Mucosa of rectum (tissue), 2 donors: Measurements from ENCODE around the gene ATP6V1A.

Experiments
- H3K27ac ChIP-seq, 2 donors: one replicate each; pipeline ENCODE4 v1.7.0; 2013; ENCODE audit warnings: inconsistent platforms in 2 of 2, low read depth in 2 of 2, low read length in 2 of 2
- H3K27me3 ChIP-seq, 2 donors: one replicate each; pipeline ENCODE4 v1.7.0; 2013; ENCODE audit warnings: low read length in 2 of 2; ENCODE audit not compliant: control insufficient read depth in 2 of 2, insufficient read depth in 2 of 2
- H3K36me3 ChIP-seq, 2 donors: one replicate each; pipeline ENCODE4 v1.7.0; 2013; ENCODE audit warnings: low read length in 2 of 2; ENCODE audit not compliant: control insufficient read depth in 2 of 2, insufficient read depth in 2 of 2
- H3K4me1 ChIP-seq, 2 donors: one replicate each; pipeline ENCODE4 v1.7.0; 2013; ENCODE audit warnings: low read length in 2 of 2, mild to moderate bottlenecking in 1 of 2; ENCODE audit not compliant: control insufficient read depth in 2 of 2, insufficient read depth in 2 of 2
- H3K4me3 ChIP-seq, 2 donors: one replicate each; pipeline ENCODE4 v1.7.0; 2013; ENCODE audit warnings: low read length in 2 of 2
- H3K9ac ChIP-seq, 2 donors: one replicate each; pipeline ENCODE4 v1.7.0; 2013; ENCODE audit warnings: low read length in 2 of 2, low read depth in 1 of 2, mild to moderate bottlenecking in 1 of 2
- H3K9me3 ChIP-seq, 2 donors: one replicate each; pipeline ENCODE4 v1.7.0; 2013; ENCODE audit warnings: low read length in 2 of 2; ENCODE audit not compliant: control insufficient read depth in 2 of 2
- donor health status: healthy.
- donor health status: Normal muscosa, but diverticular disease.

Gene ATP6V1A

GRCh38 chr3:113745756-113746547 is 883 bp upstream of the ATP6V1A start, which contains the start of gene NAA50:
Gene NAA50, minus strand, starts transcription at chr3:113746249. Its CDS starts 300 bp downstream, at chr3:113745949.
- peaks cover 9 to 32% of the 10 kb centered on the region in 2 donors for H3K4me1 ChIP-seq
- H3K9me3 ChIP-seq = no peaks in the 10 kb centered on the region
- H3K36me3 ChIP-seq = peaks cover 0 to 5% of the 10 kb centered on the region in 2 donors
- peak within 1 kb of the TSS; percentile 92 to 95 for H3K4me3 ChIP-seq
- H3K9ac ChIP-seq = peak within 1 kb of the TSS; percentile 90 to 92
- H3K27me3 ChIP-seq = no peaks in the 10 kb centered on the region
- peak within 1 kb of the TSS; percentile 99 to 100 for H3K27ac ChIP-seq

- Histone ChIP-seq H3K9ac (peak overlapping the region; percentile 78 to 86), H3K36me3 (no peaks in the 10 kb centered on the region), H3K4me1 (peaks cover 9 to 32% of the 10 kb centered on the region in 2 donors), H3K4me3 (peak overlapping the region; percentile 92 to 95), H3K9me3 (no peaks in the 10 kb centered on the region), H3K27ac (peak overlapping the region; percentile 82 to 99), H3K27me3 (no peaks in the 10 kb centered on the region)
These were observed 630 bp downstream of the ATP6V1A start for GRCh38 chr3:113747283-113748046.

- no peaks in the 10 kb centered on the region for H3K9me3 ChIP-seq
- H3K4me3 ChIP-seq = no peak overlapping the region
- no peak overlapping the region for H3K9ac ChIP-seq
- no peaks in the 10 kb centered on the region for H3K36me3 ChIP-seq
- no peak overlapping the region for H3K27ac ChIP-seq
- H3K27me3 ChIP-seq = no peaks in the 10 kb centered on the region
- H3K4me1 ChIP-seq = peaks cover 9 to 17% of the 10 kb centered on the region in 2 donors
These were observed 4.3 kb downstream of the ATP6V1A start for GRCh38 chr3:113751141-113751540.

- Histone ChIP-seq H3K4me3 (no peak overlapping the region), H3K27me3 (no peaks in the 10 kb centered on the region), H3K9ac (no peak overlapping the region), H3K9me3 (no peaks in the 10 kb centered on the region), H3K27ac (no peak overlapping the region), H3K4me1 (peaks cover 2 to 8% of the 10 kb centered on the region in 2 donors), H3K36me3 (no peaks in the 10 kb centered on the region)
These were observed 6.6 kb downstream of the ATP6V1A start for GRCh38 chr3:113753376-113753985.

GRCh38 chr3:113754494-113755159 is 7.8 kb downstream of the ATP6V1A start:
- Histone ChIP-seq H3K36me3 (no peaks in the 10 kb centered on the region), H3K9ac (no peak overlapping the region), H3K27me3 (no peaks in the 10 kb centered on the region), H3K4me1 (no peaks in the 10 kb centered on the region), H3K27ac (no peak overlapping the region), H3K4me3 (no peak overlapping the region), H3K9me3 (no peaks in the 10 kb centered on the region)

- Histone ChIP-seq H3K9me3 (no peaks in the 10 kb centered on the region), H3K4me1 (no peaks in the 10 kb centered on the region), H3K27me3 (no peaks in the 10 kb centered on the region), H3K9ac (no peak overlapping the region), H3K27ac (no peak overlapping the region), H3K4me3 (no peak overlapping the region), H3K36me3 (no peaks in the 10 kb centered on the region)
These were observed 11.7 kb downstream of the ATP6V1A start for GRCh38 chr3:113758389-113759024.

GRCh38 chr3:113764698-113765097 is 17.9 kb downstream of the ATP6V1A start:
- no peak overlapping the region for H3K4me3 ChIP-seq
- no peaks in the 10 kb centered on the region for H3K27me3 ChIP-seq
- H3K36me3 ChIP-seq = no peaks in the 10 kb centered on the region
- no peaks in the 10 kb centered on the region for H3K4me1 ChIP-seq
- no peak overlapping the region for H3K9ac ChIP-seq
- H3K27ac ChIP-seq = no peak overlapping the region
- no peaks in the 10 kb centered on the region for H3K9me3 ChIP-seq

GRCh38 chr3:113769551-113769950 is 22.7 kb downstream of the ATP6V1A start:
- H3K27ac ChIP-seq = no peak overlapping the region
- no peak overlapping the region for H3K4me3 ChIP-seq
- no peaks in the 10 kb centered on the region for H3K4me1 ChIP-seq
- H3K9me3 ChIP-seq = no peaks in the 10 kb centered on the region
- no peaks in the 10 kb centered on the region for H3K27me3 ChIP-seq
- no peak overlapping the region for H3K9ac ChIP-seq
- no peaks in the 10 kb centered on the region for H3K36me3 ChIP-seq

- Histone ChIP-seq H3K4me3 (no peak overlapping the region), H3K9me3 (no peaks in the 10 kb centered on the region), H3K27me3 (no peaks in the 10 kb centered on the region), H3K9ac (no peak overlapping the region), H3K4me1 (no peaks in the 10 kb centered on the region), H3K36me3 (no peaks in the 10 kb centered on the region), H3K27ac (no peak overlapping the region)
These were observed 25.2 kb downstream of the ATP6V1A start for GRCh38 chr3:113771993-113772392.
